Occipital lobe (tissue), 2 donors: ENCODE data around the gene GTPBP4. TPM values are rescaled to one million over a fixed set of nuclear protein-coding genes. Genes with fewer than 3 reads are reported as not detected.
"Not testable (repeated sequence)": the region's sequence is repeated elsewhere in the genome, so short reads cannot be mapped to it uniquely, and the experiment has no call there.

Source experiments
- DNase-seq: peaks from one replicate; lab custom pipeline; 2025; lab: John Stamatoyannopoulos, UW
- total RNA-seq: library from RNA; depleted of rRNA; stranded (reverse); fragments of >200 nt; gene quantifications from one replicate; pipeline ENCODE4 v1.2.3, GENCODE V29; 2014

Gene GTPBP4
- total RNA-seq, 1 donor from 2014 or later = 21.5 TPM

DNA sequence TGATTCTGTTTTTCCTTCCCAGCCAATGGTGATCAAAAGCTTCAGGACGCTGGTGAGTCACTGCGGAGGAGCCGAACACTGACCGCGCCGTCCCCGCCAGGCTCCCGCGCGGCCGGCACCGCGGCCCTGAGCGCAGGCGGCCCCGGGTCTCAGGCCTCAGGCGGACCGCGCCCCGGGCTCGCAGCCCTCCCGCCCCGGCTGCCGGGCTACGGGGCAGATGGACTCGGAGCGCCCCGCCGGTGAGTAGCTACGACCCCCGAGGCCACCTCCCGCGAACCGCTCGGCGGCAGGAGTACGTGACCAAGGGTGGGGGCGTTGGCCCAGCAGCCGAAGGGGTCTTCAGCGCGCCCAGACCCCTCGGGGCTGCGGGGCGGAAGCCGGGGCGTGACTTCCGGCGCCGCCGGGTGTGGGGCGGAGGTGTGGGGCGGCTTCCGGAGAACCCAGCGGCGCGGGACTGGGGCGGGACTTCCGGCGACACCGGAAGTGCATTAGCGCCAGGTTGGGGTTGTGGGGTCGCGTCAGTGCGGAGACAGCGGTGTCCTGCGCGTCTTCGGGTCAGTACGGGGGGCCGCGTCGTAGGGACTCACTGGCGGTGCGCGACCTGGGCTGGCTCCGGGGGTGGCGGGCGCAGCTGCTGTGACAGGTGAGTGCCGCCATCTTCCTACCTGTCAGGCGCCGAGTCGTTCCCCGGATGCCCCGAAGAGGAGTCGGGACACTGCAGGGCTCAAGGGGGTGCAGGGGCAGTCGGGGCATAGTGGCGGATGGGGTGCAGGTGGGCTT lies 68.3 kb downstream of the GTPBP4 start, which contains the start of gene WDR37:
Gene WDR37, plus strand, starts transcription at position 60 of the 780 bp plus-strand sequence. CDS start 15,771 bp downstream, outside the sequence.
- DNase-seq = peak; percentile 69

DNA sequence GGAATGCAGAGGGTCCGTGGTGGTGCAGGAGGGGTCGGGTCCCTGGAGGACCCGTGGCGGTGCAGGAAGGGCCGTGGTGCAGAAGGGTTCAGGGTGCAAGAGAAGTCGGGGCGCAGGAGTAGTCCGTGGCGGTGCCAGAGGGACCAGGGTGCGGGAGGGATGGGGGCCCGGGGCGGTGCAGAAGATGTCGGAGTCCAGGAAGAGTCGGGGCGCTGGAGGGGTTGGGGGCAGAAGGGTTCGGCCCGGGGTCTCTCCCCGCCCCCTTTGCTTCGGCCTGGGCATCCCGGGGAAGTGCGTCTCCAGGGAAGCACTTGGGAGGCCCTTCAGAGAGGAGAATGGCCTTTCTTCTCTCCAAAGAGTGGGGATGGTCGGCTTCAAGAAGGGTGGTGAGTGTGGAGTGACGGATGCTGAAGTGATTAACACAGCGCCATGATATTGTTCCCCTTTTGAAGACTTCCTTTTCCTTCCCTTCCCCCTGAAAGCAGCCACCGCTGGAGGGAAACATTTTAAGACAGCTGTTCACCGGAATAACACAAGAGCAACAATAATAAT lies 68.9 kb downstream of the GTPBP4 start:
- DNase-seq = no peak

DNA sequence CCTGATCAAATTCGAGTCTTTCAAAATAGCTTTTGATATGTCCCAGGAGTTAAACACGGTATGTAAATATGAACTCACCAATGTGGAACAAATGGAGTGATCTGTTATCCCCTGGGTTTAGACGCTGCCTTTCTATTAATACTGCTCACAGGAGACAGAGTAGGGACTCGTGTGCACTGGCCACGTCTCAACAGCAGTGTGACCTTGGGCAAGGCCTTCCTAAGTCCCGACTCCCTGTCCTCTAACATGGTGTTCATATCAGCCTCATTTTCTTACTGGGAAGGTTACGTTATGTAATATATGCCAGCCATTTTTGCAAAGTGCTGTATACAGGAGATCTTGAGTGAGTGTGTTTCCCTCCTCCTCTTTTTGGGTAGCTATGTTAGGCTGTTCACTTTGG lies 69.8 kb downstream of the GTPBP4 start:
- DNase-seq = no peak

DNA sequence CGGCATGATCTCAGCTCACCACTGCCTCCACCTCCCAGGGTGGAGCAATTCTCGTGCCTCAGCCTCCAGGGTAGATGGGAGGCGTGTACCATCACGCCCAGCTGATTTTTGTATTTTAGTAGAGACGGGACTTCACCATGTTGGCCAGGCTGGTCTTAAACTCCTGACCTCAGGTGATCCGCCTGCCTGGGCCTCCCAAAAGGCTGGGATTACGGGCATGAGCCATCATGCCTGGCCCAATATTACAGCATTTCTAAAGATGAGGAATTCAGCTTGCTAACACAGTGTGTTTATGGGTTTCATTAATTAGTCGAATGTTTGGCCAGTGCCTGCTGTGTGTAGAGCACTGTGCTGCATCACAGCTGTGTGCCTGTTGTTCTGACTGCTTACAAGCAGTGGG lies 71.7 kb downstream of the GTPBP4 start:
- DNase-seq = no peak

DNA sequence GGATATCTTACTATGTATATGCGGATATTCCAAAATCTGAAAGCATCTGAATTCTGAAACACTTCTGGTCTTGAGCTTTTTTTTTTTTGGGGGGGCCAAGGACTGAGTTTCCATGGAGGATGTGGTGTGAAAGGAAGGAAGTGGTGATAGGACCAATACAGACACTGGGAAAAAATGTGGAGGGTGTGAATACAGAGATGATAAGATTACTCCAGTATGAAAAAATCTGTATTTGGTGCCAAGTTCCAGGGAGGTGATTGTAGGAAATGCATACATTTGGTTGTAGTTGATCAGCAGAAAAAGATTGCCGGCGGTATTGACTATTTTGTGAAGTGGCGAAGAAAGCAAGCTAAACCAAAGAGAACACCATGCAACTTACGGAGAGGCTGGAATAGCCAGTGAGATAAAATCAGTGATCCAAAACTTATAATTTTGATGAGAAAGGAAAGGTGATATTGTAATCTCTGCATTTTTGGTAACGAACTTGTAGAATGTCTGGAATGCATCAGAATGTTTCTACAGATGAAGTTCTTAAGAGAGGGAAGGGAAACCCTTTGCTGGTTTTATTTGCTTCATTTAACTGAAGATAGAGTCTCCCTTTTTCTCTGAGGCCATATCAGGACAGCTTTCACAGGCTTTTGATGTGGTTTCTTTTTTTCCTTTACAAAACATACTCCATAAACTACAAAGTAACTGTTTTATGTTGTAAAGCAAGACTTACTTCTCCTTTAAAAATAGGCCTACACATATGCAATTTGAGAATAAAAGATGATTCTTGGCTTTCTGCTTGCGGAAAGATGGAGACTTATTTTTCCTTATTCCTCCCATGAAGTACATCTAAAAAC lies 73.9 kb downstream of the GTPBP4 start:
- no peak for DNase-seq

DNA sequence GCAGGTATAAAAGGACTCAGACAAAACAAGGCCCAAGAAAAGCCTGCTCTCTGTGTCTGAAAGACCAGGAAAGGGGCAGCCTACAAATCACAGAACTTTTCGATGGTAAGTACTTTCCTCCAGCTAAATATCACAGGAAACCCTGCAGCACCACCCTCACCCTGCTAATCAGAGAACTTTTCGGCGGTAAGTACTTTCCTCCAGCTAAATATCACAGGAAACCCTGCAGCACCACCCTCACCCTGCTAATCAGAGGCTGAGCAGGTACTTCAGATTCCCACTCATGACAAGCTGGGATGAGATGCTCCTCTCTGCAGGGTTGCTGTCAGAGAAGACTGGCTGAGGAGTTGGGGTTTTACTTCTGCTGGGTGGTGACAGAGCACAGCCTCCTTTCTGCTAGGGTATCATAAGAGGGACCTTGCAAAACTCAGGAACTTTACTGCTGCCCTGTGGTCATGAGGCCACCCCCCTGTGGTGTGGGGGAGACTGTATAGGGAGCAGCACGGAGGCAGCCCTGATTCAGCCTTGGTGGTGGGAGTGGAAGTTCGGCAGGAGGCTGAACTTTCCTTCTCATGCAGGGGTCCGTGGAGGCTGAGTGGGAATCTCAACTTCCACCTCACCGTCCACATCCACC lies 75.1 kb downstream of the GTPBP4 start:
- DNase-seq = no peak

DNA sequence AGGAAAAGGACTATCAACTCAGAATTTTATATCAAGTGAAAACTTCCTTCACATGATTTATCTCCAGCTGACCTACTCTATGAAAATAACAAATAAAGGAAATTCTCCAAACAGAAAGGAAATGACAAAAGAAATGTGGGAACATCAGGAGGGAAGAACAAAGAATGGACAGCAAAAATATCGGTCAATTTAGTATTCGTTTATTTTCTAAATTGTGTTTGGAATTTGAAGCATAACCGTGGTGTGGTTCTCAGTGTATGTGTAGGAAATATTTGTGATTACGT lies 76.7 kb downstream of the GTPBP4 start:
- no peak for DNase-seq

DNA sequence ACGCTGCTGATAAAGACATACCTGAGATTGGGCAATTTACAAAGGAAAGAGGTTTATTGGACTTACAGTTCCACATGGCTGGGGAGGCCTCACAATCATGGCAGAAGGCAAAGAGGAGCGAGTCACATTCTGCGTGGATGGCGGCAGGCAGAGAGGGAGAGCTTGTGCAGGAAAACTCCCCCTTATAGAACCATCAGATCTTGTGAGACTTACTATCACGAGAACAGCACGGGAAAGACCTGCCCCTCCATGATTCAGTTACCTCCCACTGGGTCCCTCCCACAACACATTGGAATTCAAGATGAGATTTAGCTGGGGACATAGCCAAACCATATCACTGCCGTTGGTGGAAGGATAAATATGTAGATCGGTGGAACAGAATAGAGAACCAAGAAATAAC lies 78.5 kb downstream of the GTPBP4 start:
- DNase-seq = not testable (repeated sequence)

DNA sequence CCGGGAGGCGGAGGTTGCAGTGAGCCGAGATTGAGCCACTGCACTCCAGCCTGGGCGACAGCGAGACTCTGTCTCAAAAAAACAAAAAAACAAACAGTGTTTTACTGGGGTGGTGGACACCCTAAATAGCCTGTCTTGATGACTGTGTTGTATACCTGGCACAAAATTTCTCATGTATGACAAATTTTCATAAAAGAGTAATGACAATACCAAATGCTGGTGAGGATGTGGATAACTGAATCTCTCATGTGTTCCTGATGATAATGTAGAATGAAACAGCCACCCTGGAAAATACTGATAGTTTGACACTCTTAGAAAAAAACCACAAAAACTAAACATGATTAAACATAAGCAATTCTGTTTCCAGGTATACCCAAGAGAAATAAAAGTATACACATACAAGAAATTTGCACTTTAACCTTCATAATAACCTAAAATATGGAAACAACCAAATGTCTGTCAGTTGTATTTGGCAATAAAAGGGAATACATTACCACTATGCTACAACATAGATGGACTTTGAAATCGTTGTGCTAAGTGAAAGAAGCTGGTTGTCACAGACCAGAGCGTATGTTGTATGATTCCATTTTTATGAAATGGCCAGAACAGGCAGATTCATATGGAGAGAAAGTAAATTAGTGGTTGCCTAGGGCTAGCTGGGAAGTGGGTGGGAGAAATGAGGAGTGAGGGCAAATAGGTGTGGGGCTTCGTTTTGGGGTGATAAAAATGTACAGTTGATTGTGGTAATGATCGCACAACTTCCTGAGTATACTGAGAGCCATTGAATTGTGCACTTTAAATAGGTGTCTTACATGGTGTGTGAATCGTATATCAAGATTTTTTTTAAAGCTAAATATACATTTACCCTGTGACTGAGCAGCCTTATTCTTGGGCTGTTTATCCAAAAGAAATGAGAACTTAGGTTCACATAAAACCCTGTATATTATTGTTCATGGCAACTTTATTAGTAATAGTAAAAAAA lies 80.4 kb downstream of the GTPBP4 start:
- DNase-seq = no peak

Other genes with a start within 250 kb of the GTPBP4 start
- gene LARP4B, start 56.7 kb upstream of the GTPBP4 start, total RNA-seq = 29.5 TPM
- gene IDI2, start 37.4 kb downstream of the GTPBP4 start, total RNA-seq = not detected
- 146 TPM for gene IDI1, start 60.7 kb downstream of the GTPBP4 start, total RNA-seq
- 37.9 TPM for gene WDR37, start 68.0 kb downstream of the GTPBP4 start, total RNA-seq